ENCODE data around the gene XIRP1. TPM values are rescaled to one million over a fixed set of nuclear protein-coding genes. Genes with fewer than 3 reads are reported as not detected.

Gene XIRP1
- total and polyA plus RNA-seq, 4 donors = 0.01 TPM; not detected in 3

DNA sequence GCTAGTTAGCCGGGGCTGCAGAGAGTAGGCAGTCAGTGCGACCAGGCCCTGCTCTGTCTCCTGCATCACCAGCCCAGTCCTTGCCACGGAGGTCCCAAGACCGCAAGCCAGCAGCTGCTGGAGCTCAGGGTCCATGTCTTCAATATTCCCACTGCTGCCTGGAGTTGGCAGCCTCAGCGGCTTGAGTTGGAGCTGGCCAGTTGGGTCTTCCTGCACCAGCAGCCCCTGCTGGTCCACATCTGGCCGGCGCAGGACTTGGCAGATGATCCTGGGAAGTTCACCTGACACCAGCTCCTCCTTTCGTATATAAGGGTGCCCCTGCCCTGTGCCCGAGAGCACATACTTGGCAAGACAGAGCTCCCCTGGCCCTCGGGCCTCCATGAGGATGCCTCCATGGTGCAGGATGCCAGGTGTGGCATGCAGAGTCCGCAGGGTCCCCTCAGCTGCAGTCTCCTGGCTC is 5.7 kb downstream of the XIRP1 start:
- H3K4me1 ChIP-seq (ENCODE audit: control insufficient read depth in 4 of 4, insufficient read depth in 4 of 4, low read length in 3 of 4) = peaks cover 0 to 4% (median 1%) of the 10 kb centered on the region in 4 donors
- H3K27me3 ChIP-seq (ENCODE audit: control insufficient read depth in 4 of 4, insufficient read depth in 4 of 4, low read length in 3 of 4) = no peaks in the 10 kb centered on the region
- H3K36me3 ChIP-seq (ENCODE audit: control insufficient read depth in 4 of 4, insufficient read depth in 3 of 4, low read depth in 1 of 4, low read length in 3 of 4) = no peaks in the 10 kb centered on the region
- 94% methylated on average over 11 of the region's 11 CpGs for WGBS
- DNase-seq (ENCODE audit: low spot score) = no peak
- H3K9me3 ChIP-seq (ENCODE audit: control insufficient read depth in 4 of 4, low read length in 3 of 4) = no peaks in the 10 kb centered on the region
- no peak overlapping the region for H3K4me3 ChIP-seq (ENCODE audit: low read depth in 1 of 3, low read length in 3 of 3)
- no peak overlapping the region for H3K27ac ChIP-seq (ENCODE audit: low read depth in 1 of 2, low read length in 2 of 2)
- no peak overlapping the region for H3K9ac ChIP-seq (ENCODE audit: low read depth in 1 of 2, low read length in 2 of 2)
- no peak for TF ChIP-seq HNF4A (conservative IDR thresholded peaks at IDR 0.05)
- TF ChIP-seq FOXA2 (IDR thresholded peaks at IDR 0.05) = no peak
- TF ChIP-seq RAD21 (IDR thresholded peaks at IDR 0.05) = no peak
- TF ChIP-seq, protein P1, sequence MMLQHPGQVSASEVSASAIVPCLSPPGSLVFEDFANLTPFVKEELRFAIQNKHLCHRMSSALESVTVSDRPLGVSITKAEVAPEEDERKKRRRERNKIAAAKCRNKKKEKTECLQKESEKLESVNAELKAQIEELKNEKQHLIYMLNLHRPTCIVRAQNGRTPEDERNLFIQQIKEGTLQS (IDR thresholded peaks at IDR 0.05) = no peak
- no peak for TF ChIP-seq FOXA1 (IDR thresholded peaks at IDR 0.05)
- TF ChIP-seq TAF1 (conservative IDR thresholded peaks at IDR 0.05) = no peak
- TF ChIP-seq HNF4G (IDR thresholded peaks at IDR 0.05) = no peak
- no peak for TF ChIP-seq GABPA (IDR thresholded peaks at IDR 0.05 in 1 of 2, conservative IDR thresholded peaks at IDR 0.05 in 1 of 2)
- TF ChIP-seq, protein P2, sequence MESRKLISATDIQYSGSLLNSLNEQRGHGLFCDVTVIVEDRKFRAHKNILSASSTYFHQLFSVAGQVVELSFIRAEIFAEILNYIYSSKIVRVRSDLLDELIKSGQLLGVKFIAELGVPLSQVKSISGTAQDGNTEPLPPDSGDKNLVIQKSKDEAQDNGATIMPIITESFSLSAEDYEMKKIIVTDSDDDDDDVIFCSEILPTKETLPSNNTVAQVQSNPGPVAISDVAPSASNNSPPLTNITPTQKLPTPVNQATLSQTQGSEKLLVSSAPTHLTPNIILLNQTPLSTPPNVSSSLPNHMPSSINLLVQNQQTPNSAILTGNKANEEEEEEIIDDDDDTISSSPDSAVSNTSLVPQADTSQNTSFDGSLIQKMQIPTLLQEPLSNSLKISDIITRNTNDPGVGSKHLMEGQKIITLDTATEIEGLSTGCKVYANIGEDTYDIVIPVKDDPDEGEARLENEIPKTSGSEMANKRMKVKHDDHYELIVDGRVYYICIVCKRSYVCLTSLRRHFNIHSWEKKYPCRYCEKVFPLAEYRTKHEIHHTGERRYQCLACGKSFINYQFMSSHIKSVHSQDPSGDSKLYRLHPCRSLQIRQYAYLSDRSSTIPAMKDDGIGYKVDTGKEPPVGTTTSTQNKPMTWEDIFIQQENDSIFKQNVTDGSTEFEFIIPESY (IDR thresholded peaks at IDR 0.05) = no peak
- TF ChIP-seq EGR1 (IDR thresholded peaks at IDR 0.05; ENCODE audit: low read depth in 2 of 2) = no peak
- TF ChIP-seq RXRA (IDR thresholded peaks at IDR 0.05) = no peak
- TF ChIP-seq, protein P3, sequence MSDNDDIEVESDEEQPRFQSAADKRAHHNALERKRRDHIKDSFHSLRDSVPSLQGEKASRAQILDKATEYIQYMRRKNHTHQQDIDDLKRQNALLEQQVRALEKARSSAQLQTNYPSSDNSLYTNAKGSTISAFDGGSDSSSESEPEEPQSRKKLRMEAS (IDR thresholded peaks at IDR 0.05) = no peak

DNA sequence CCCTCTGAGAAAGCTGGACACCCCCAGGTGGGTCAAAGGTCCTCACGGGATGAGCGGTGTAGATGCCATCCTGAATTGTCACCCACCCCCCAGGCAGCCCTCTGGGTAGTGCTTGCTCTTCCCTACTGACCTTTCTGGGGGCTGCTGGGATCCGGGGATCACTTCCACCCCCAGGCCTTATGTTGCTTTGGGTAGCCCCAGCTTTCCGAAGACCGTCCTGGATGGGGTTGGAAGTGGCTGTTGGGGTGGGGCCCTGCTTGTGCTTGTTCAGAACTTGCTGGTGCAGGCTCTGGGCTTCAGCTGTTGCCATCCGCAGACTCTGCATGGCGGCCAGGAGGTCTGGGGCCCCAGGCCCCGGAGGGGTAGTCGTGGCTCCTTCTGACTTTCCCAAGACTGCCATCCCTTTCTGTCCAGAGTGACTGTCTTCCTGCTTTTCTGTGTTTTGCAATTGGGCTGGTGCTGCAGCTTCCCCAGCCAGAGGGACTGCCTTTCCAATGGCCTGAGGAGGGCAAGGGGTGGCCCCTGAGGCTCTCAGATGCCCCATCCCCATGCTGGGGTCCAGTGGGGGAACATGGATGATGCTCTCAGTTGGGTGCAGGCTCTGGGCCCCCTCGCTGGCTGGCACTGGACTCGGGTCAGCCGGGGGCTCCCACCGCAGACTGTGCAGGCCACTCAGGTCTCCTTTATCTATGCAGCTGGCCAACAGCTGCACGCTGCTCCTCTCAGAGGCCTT is 6.3 kb downstream of the XIRP1 start:
- H3K9ac ChIP-seq (ENCODE audit: low read depth in 1 of 2, low read length in 2 of 2) = no peak overlapping the region
- DNase-seq (ENCODE audit: low spot score) = no peak
- no peaks in the 10 kb centered on the region for H3K9me3 ChIP-seq (ENCODE audit: control insufficient read depth in 4 of 4, low read length in 3 of 4)
- H3K27ac ChIP-seq (ENCODE audit: low read depth in 1 of 2, low read length in 2 of 2) = no peak overlapping the region
- no peak overlapping the region for H3K4me3 ChIP-seq (ENCODE audit: low read depth in 1 of 3, low read length in 3 of 3)
- no peak for TF ChIP-seq RAD21 (IDR thresholded peaks at IDR 0.05)
- TF ChIP-seq RXRA (IDR thresholded peaks at IDR 0.05) = no peak
- no peak for TF ChIP-seq SP1 (IDR thresholded peaks at IDR 0.05)
- H3K36me3 ChIP-seq (ENCODE audit: control insufficient read depth in 4 of 4, insufficient read depth in 3 of 4, low read depth in 1 of 4, low read length in 3 of 4) = no peaks in the 10 kb centered on the region
- H3K4me1 ChIP-seq (ENCODE audit: control insufficient read depth in 4 of 4, insufficient read depth in 4 of 4, low read length in 3 of 4) = peaks cover 0 to 6% (median 3%) of the 10 kb centered on the region in 4 donors
- 92% methylated on average over 14 of the region's 14 CpGs for WGBS
- no peaks in the 10 kb centered on the region for H3K27me3 ChIP-seq (ENCODE audit: control insufficient read depth in 4 of 4, insufficient read depth in 4 of 4, low read length in 3 of 4)

DNA sequence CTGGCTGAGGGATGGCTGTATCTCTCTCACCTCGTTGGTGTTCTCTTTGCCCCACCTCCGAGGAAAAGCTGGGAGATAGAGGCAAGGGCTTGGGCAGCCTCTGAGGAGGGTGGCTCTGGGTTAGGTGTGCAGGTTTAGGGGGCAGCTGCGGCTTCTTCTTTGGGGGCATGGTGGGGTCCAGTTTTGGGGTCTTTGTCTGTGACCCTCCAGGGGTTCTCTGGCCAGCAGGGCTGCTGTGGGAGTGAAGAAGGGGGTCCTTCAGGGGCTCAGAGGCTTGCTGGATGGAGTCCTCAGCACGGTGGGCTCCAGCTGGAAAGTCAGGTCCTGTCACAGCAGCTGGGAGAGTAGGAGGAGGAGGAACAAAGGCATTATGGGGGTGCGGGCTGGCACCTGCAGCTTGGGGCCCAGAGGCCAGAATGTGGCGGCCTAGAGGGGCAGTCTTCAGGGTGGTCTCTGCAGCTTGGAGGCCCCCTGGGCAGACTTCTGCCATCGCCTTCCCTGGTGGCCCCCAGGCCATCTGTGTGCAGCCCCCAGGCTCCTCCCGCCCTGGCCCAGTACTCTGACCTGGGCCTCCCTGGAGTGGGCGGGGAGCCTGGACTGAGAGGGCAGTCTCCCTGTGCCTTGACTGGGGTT is 7.0 kb downstream of the XIRP1 start:
- Histone ChIP-seq H3K36me3 (ENCODE audit: control insufficient read depth in 4 of 4, insufficient read depth in 3 of 4, low read depth in 1 of 4, low read length in 3 of 4) (no peaks in the 10 kb centered on the region), H3K9ac (ENCODE audit: low read depth in 1 of 2, low read length in 2 of 2) (no peak overlapping the region), H3K4me3 (ENCODE audit: low read depth in 1 of 3, low read length in 3 of 3) (no peak overlapping the region), H3K9me3 (ENCODE audit: control insufficient read depth in 4 of 4, low read length in 3 of 4) (no peaks in the 10 kb centered on the region), H3K4me1 (ENCODE audit: control insufficient read depth in 4 of 4, insufficient read depth in 4 of 4, low read length in 3 of 4) (peaks cover 2 to 10% (median 5%) of the 10 kb centered on the region in 4 donors), H3K27ac (ENCODE audit: low read depth in 1 of 2, low read length in 2 of 2) (no peak overlapping the region), H3K27me3 (ENCODE audit: control insufficient read depth in 4 of 4, insufficient read depth in 4 of 4, low read length in 3 of 4) (no peaks in the 10 kb centered on the region)
- 95% methylated on average over 9 of the region's 9 CpGs for WGBS
- no peak for DNase-seq (ENCODE audit: low spot score)
- TF ChIP-seq, protein P1 (IDR thresholded peaks at IDR 0.05) = no peak
- TF ChIP-seq HNF4G (IDR thresholded peaks at IDR 0.05) (no peak), NR2F2 (IDR thresholded peaks at IDR 0.05) (no peak), JUND (IDR thresholded peaks at IDR 0.05) (no peak), TAF1 (conservative IDR thresholded peaks at IDR 0.05) (no peak), YY1 (IDR thresholded peaks at IDR 0.05) (no peak), GABPA (IDR thresholded peaks at IDR 0.05 in 1 of 2, conservative IDR thresholded peaks at IDR 0.05 in 1 of 2) (no peak), HNF4A (conservative IDR thresholded peaks at IDR 0.05) (no peak), SP1 (IDR thresholded peaks at IDR 0.05) (no peak), RXRA (IDR thresholded peaks at IDR 0.05) (no peak)
- TF ChIP-seq, protein P3 (IDR thresholded peaks at IDR 0.05) = no peak
- TF ChIP-seq, protein P4, sequence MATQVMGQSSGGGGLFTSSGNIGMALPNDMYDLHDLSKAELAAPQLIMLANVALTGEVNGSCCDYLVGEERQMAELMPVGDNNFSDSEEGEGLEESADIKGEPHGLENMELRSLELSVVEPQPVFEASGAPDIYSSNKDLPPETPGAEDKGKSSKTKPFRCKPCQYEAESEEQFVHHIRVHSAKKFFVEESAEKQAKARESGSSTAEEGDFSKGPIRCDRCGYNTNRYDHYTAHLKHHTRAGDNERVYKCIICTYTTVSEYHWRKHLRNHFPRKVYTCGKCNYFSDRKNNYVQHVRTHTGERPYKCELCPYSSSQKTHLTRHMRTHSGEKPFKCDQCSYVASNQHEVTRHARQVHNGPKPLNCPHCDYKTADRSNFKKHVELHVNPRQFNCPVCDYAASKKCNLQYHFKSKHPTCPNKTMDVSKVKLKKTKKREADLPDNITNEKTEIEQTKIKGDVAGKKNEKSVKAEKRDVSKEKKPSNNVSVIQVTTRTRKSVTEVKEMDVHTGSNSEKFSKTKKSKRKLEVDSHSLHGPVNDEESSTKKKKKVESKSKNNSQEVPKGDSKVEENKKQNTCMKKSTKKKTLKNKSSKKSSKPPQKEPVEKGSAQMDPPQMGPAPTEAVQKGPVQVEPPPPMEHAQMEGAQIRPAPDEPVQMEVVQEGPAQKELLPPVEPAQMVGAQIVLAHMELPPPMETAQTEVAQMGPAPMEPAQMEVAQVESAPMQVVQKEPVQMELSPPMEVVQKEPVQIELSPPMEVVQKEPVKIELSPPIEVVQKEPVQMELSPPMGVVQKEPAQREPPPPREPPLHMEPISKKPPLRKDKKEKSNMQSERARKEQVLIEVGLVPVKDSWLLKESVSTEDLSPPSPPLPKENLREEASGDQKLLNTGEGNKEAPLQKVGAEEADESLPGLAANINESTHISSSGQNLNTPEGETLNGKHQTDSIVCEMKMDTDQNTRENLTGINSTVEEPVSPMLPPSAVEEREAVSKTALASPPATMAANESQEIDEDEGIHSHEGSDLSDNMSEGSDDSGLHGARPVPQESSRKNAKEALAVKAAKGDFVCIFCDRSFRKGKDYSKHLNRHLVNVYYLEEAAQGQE (IDR thresholded peaks at IDR 0.05) = no peak
